Measurements from ENCODE around the gene GREB1L. TPM values are rescaled to one million over a fixed set of nuclear protein-coding genes. Genes with fewer than 3 reads are reported as not detected.

The GREB1L gene
- total and polyA plus RNA-seq, 4 donors: 1.1 to 6.0 (median 3.9) TPM

DNA sequence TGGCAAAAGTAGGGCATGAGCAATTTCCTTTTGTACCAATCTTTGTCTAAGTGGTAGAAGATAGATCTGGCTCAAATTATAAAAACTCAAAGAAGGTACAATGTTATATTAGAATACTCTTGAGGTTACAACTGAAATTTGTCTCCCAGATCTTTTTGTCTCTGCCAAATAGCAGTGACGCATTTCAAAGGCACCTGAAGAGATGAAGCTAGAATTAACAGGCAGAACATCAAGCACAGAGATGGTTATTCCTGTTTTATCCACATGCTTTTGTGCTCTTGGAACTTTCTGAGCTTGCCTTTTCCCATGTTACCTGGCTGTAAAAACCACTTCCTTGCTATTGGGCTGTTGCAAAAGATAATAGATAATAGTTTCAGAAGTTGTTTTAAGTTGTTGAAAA lies 74.3 kb downstream of the GREB1L start:
- Histone ChIP-seq H3K27me3 (ENCODE audit: control insufficient read depth in 1 of 2, insufficient read depth in 2 of 2, low read length in 1 of 2) (no peaks in the 10 kb centered on the region), H3K27ac (ENCODE audit: low read depth in 1 of 2, low read length in 2 of 2) (no peak overlapping the region), H3K4me1 (ENCODE audit: control insufficient read depth in 1 of 2, insufficient read depth in 2 of 2, low read length in 2 of 2) (no peaks in the 10 kb centered on the region), H3K9me3 (ENCODE audit: control insufficient read depth, low read length) (no peaks in the 10 kb centered on the region), H3K36me3 (ENCODE audit: control insufficient read depth in 1 of 2, insufficient read depth in 2 of 2, low read length in 1 of 2) (no peaks in the 10 kb centered on the region), H3K4me3 (ENCODE audit: low read length in 2 of 2) (no peak overlapping the region)
- DNase-seq (no peak), ATAC-seq (ENCODE audit: low FRiP score) (no peak)
- intact Hi-C loops (cut with DNase I): no loop called here
- 42 to 59% methylated on average over 1 of the region's 1 CpG for WGBS, 2 donors

DNA sequence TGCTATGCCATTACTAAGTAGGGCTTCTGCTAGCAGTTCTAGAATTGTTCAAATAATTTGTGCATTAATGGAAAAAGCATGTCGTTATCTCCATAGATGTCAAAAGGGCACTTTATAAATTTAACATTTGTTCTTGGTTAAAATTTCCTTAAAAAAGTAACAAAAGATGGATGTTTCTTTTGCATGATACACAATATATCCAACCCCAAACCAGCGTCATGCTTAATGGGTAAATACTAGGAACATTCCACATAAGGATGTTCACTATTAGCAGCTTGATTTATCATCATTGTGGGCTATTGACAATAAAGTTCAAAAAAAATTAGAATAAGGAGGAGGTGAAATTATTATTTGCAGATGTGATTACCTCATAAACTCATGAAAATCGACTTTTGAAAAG lies 79.7 kb downstream of the GREB1L start:
- H3K36me3 ChIP-seq (ENCODE audit: control insufficient read depth in 1 of 2, insufficient read depth in 2 of 2, low read length in 1 of 2): no peaks in the 10 kb centered on the region
- no peaks in the 10 kb centered on the region for H3K9me3 ChIP-seq (ENCODE audit: control insufficient read depth, low read length)
- no peak overlapping the region for H3K4me3 ChIP-seq (ENCODE audit: low read length in 2 of 2)
- no peak for DNase-seq
- no peak for ATAC-seq (ENCODE audit: low FRiP score)
- WGBS, 2 donors: 88 to 91% methylated on average over 3 of the region's 3 CpGs
- no peak overlapping the region for H3K27ac ChIP-seq (ENCODE audit: low read depth in 1 of 2, low read length in 2 of 2)
- intact Hi-C loops (cut with DNase I): no loop called here
- peaks cover 0 to 1% of the 10 kb centered on the region in 2 donors for H3K4me1 ChIP-seq (ENCODE audit: control insufficient read depth in 1 of 2, insufficient read depth in 2 of 2, low read length in 2 of 2)
- H3K27me3 ChIP-seq (ENCODE audit: control insufficient read depth in 1 of 2, insufficient read depth in 2 of 2, low read length in 1 of 2): no peaks in the 10 kb centered on the region

DNA sequence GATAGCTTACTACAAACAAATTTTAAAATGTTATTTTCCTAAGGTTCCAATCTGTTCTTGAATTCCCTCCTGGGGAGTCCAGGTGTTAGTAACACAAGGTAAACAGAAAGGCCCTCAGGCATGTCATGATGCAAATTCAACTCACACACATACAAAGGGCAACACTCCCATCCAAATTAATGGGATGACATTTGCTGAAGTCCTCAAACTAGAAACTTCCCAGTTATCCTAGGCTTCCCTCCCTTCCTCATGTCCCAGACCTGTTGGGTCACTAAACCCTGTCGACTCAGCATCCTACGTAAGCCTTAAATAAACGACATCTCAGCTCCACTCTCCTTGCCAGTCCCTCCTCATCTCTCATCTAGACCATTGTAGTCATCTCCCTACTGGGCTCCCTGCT lies 85.1 kb downstream of the GREB1L start:
- DNase-seq (no peak), ATAC-seq (ENCODE audit: low FRiP score) (no peak)
- WGBS, 2 donors: 59 to 62% methylated on average over 3 of the region's 3 CpGs
- Histone ChIP-seq H3K9me3 (ENCODE audit: control insufficient read depth, low read length) (no peaks in the 10 kb centered on the region), H3K4me1 (ENCODE audit: control insufficient read depth in 1 of 2, insufficient read depth in 2 of 2, low read length in 2 of 2) (peaks cover 0 to 3% of the 10 kb centered on the region in 2 donors), H3K27ac (ENCODE audit: low read depth in 1 of 2, low read length in 2 of 2) (no peak overlapping the region), H3K36me3 (ENCODE audit: control insufficient read depth in 1 of 2, insufficient read depth in 2 of 2, low read length in 1 of 2) (no peaks in the 10 kb centered on the region), H3K27me3 (ENCODE audit: control insufficient read depth in 1 of 2, insufficient read depth in 2 of 2, low read length in 1 of 2) (no peaks in the 10 kb centered on the region), H3K4me3 (ENCODE audit: low read length in 2 of 2) (no peak overlapping the region)
- intact Hi-C loops (cut with DNase I): no loop called here

DNA sequence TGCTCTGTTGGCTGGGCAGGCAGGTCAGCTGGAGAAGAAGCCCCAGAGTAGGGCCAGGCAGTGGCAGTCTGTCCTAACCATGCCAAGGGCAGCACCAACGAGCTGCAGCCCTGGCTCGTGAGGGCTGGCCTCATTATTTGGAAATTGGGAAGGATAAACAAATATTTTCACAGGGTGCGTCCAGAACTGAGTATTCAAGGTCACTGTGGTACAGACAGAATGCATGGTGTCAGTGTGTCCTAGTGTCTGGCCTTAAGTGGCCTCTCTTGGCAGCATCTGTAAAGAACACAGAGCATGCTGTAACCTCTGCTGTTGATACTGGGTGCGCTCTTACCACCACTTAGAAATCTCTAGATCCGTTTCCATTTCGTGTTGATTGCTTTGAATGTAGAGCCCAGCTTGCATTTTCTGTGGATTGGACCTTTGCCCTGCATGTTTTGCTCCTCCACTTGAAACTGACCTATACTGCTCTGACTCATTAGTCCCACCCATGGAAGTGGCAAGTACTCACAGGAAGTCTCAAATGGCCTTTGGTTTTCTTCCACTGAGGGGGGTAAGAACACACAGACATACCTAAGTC lies 88.2 kb downstream of the GREB1L start:
- peaks cover 0 to 2% of the 10 kb centered on the region in 2 donors for H3K4me1 ChIP-seq (ENCODE audit: control insufficient read depth in 1 of 2, insufficient read depth in 2 of 2, low read length in 2 of 2)
- H3K36me3 ChIP-seq (ENCODE audit: control insufficient read depth in 1 of 2, insufficient read depth in 2 of 2, low read length in 1 of 2): no peaks in the 10 kb centered on the region
- WGBS, 2 donors: 20 to 33% methylated on average over 6 of the region's 6 CpGs
- intact Hi-C loops (cut with DNase I): no loop called here
- peak; percentile 63 for ATAC-seq (ENCODE audit: low FRiP score)
- H3K27ac ChIP-seq (ENCODE audit: low read depth in 1 of 2, low read length in 2 of 2): peak overlapping the region in 1 of 2 donors; percentile 34
- H3K27me3 ChIP-seq (ENCODE audit: control insufficient read depth in 1 of 2, insufficient read depth in 2 of 2, low read length in 1 of 2): no peaks in the 10 kb centered on the region
- no peak for DNase-seq
- H3K4me3 ChIP-seq (ENCODE audit: low read length in 2 of 2): no peak overlapping the region
- no peaks in the 10 kb centered on the region for H3K9me3 ChIP-seq (ENCODE audit: control insufficient read depth, low read length)

DNA sequence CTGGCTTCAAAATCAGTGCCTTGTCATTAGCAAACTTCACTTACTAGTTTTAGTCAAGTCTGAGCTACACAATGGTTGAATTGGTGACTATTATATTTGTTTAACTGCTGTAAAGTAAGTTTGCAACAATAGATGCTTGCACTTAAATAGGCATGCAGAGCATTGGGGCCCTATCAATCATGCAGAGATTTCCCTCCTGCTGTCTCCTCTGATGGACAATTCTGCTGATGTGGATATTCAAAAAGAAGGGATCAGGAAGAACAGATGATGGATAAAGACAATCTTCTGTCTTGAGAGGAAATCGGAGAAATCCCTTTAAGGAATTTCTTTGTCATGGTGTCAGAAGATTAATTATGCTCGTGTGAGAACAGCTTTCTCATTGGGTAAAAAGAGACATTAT lies 89.0 kb downstream of the GREB1L start:
- no peak for DNase-seq
- Histone ChIP-seq H3K27ac (ENCODE audit: low read depth in 1 of 2, low read length in 2 of 2) (no peak overlapping the region), H3K27me3 (ENCODE audit: control insufficient read depth in 1 of 2, insufficient read depth in 2 of 2, low read length in 1 of 2) (no peaks in the 10 kb centered on the region), H3K4me1 (ENCODE audit: control insufficient read depth in 1 of 2, insufficient read depth in 2 of 2, low read length in 2 of 2) (peaks cover 0 to 2% of the 10 kb centered on the region in 2 donors), H3K36me3 (ENCODE audit: control insufficient read depth in 1 of 2, insufficient read depth in 2 of 2, low read length in 1 of 2) (no peaks in the 10 kb centered on the region), H3K4me3 (ENCODE audit: low read length in 2 of 2) (no peak overlapping the region), H3K9me3 (ENCODE audit: control insufficient read depth, low read length) (no peaks in the 10 kb centered on the region)
- intact Hi-C loops (cut with DNase I): no loop called here
- no peak for ATAC-seq (ENCODE audit: low FRiP score)
- 58 to 72% methylated on average over 2 of the region's 2 CpGs for WGBS, 2 donors

DNA sequence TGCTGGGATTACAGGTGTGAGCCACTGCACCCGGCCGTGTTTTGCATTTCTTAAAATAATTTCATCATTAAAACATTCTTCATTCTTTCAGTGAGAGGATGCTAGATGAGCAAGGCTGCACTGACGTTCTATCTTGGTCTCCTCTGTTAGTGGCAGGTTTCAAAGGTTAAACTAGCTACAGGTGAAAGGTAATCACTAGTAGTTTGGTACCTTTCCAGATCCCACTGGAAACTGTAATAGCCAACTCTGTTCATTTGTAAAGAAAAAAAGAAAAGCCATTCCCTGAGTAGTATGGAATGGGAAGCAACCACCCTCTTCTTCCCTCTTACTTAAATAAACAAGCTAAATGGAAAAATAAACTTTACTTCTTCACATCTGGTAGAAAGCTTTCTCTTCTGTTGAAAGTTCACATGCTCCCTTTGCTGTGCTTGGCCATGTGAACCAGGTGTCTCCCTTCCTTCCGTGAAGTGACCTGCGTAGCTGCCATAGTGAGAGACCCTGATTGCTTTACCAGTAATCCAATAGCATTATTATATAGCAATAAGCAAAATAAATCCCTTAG lies 94.0 kb downstream of the GREB1L start:
- Histone ChIP-seq H3K4me3 (ENCODE audit: low read length in 2 of 2) (no peak overlapping the region), H3K36me3 (ENCODE audit: control insufficient read depth in 1 of 2, insufficient read depth in 2 of 2, low read length in 1 of 2) (no peaks in the 10 kb centered on the region), H3K27me3 (ENCODE audit: control insufficient read depth in 1 of 2, insufficient read depth in 2 of 2, low read length in 1 of 2) (no peaks in the 10 kb centered on the region), H3K27ac (ENCODE audit: low read depth in 1 of 2, low read length in 2 of 2) (no peak overlapping the region), H3K9me3 (ENCODE audit: control insufficient read depth, low read length) (no peaks in the 10 kb centered on the region), H3K4me1 (ENCODE audit: control insufficient read depth in 1 of 2, insufficient read depth in 2 of 2, low read length in 2 of 2) (no peaks in the 10 kb centered on the region)
- intact Hi-C loops (cut with DNase I): no loop called here
- DNase-seq: no peak
- 69 to 81% methylated on average over 5 of the region's 5 CpGs for WGBS, 2 donors
- no peak for ATAC-seq (ENCODE audit: low FRiP score)

DNA sequence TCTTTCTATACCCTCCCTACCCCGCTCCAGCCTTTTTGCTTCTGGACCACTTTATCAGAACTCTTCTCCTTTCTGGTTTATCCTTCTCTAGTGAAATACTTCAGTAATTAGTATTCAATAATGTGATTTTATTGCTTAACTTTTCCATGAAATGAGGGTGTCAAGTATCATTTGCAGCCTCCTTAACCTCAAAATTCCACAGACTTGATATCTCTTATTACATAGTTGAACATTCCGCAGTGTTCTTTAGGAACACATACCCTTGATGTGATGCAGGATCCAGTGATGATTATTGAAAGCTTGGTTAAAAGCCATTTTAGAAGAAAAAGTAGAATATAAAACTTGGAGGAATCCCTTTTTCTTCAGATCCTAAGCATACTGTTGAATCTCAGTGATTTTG lies 94.8 kb downstream of the GREB1L start:
- 92 to 98% methylated on average over 2 of the region's 2 CpGs for WGBS, 2 donors
- no peak for DNase-seq

DNA sequence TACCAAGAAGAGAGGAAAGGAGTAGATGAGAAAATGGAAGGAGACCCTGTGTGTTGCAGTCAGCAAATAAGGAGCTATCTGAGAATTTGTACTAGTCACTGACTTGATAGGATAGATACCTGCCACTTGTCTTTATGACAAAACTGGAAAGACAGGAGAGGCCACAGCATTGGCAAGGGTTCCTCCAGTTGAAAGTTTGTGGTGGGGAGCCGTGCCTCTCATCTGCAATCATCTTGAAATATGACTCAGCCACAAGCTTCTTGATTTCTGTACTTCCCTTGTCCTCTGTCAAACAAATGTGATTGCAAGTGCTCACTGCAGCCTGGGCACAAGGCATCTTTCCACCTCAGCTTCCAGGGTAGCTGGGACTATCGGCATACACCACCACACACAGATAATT lies 99.1 kb downstream of the GREB1L start:
- intact Hi-C loops (cut with DNase I): no loop called here
- no peaks in the 10 kb centered on the region for H3K4me1 ChIP-seq (ENCODE audit: control insufficient read depth in 1 of 2, insufficient read depth in 2 of 2, low read length in 2 of 2)
- WGBS, 2 donors: 87% methylated on average over 2 of the region's 2 CpGs
- no peak for ATAC-seq (ENCODE audit: low FRiP score)
- H3K9me3 ChIP-seq (ENCODE audit: control insufficient read depth, low read length): no peaks in the 10 kb centered on the region
- H3K36me3 ChIP-seq (ENCODE audit: control insufficient read depth in 1 of 2, insufficient read depth in 2 of 2, low read length in 1 of 2): no peaks in the 10 kb centered on the region
- H3K4me3 ChIP-seq (ENCODE audit: low read length in 2 of 2): no peak overlapping the region
- DNase-seq: no peak
- no peaks in the 10 kb centered on the region for H3K27me3 ChIP-seq (ENCODE audit: control insufficient read depth in 1 of 2, insufficient read depth in 2 of 2, low read length in 1 of 2)
- no peak overlapping the region for H3K27ac ChIP-seq (ENCODE audit: low read depth in 1 of 2, low read length in 2 of 2)

More for the DNA sequence above, 94.8 kb downstream of the GREB1L start:
- H3K36me3 ChIP-seq (ENCODE audit: control insufficient read depth in 1 of 2, insufficient read depth in 2 of 2, low read length in 1 of 2): no peaks in the 10 kb centered on the region
- no peak overlapping the region for H3K27ac ChIP-seq (ENCODE audit: low read depth in 1 of 2, low read length in 2 of 2)
- no peaks in the 10 kb centered on the region for H3K27me3 ChIP-seq (ENCODE audit: control insufficient read depth in 1 of 2, insufficient read depth in 2 of 2, low read length in 1 of 2)
- intact Hi-C loops (cut with DNase I): no loop called here
- no peak for ATAC-seq (ENCODE audit: low FRiP score)
- H3K9me3 ChIP-seq (ENCODE audit: control insufficient read depth, low read length): no peaks in the 10 kb centered on the region
- no peak overlapping the region for H3K4me3 ChIP-seq (ENCODE audit: low read length in 2 of 2)
- no peaks in the 10 kb centered on the region for H3K4me1 ChIP-seq (ENCODE audit: control insufficient read depth in 1 of 2, insufficient read depth in 2 of 2, low read length in 2 of 2)

DNA sequence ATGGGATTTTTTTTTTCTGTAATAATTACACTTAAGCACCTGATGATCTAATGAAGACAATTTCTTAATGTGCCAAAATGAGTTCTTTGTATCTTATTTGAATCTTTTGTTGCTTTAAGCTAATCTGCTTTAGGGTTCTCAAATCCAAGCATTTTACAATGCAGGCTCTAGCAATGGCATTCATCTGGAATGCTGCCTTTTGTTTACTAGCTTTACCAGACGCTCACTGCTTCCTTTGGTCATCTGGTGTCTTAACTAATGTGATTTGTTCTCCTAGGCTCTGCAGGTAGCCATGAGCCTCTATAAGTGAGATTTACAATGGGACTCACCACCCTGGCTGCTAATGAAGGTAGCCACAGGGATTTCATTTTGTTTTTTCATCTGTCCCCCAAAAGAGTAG lies 100.3 kb downstream of the GREB1L start:
- Histone ChIP-seq H3K27ac (ENCODE audit: low read depth in 1 of 2, low read length in 2 of 2) (no peak overlapping the region), H3K27me3 (ENCODE audit: control insufficient read depth in 1 of 2, insufficient read depth in 2 of 2, low read length in 1 of 2) (no peaks in the 10 kb centered on the region), H3K9me3 (ENCODE audit: control insufficient read depth, low read length) (no peaks in the 10 kb centered on the region), H3K4me3 (ENCODE audit: low read length in 2 of 2) (no peak overlapping the region), H3K36me3 (ENCODE audit: control insufficient read depth in 1 of 2, insufficient read depth in 2 of 2, low read length in 1 of 2) (no peaks in the 10 kb centered on the region), H3K4me1 (ENCODE audit: control insufficient read depth in 1 of 2, insufficient read depth in 2 of 2, low read length in 2 of 2) (no peaks in the 10 kb centered on the region)
- no peak for DNase-seq
- intact Hi-C loops (cut with DNase I): no loop called here
- 50 to 59% methylated on average over 1 of the region's 1 CpG for WGBS, 2 donors
- ATAC-seq (ENCODE audit: low FRiP score): no peak
